ENCODE measurements around the gene KIF6.

GRCh38 chr6:39303425-39304153 lies 421.6 kb downstream of the KIF6 start:
- TF ChIP-seq CTCF (IDR thresholded peaks at IDR 0.05) (no peak), POLR2AphosphoS5 (IDR thresholded peaks at IDR 0.05; ENCODE audit: insufficient read depth in 1 of 2, low read depth in 1 of 2) (no peak)
